ENCODE measurements around the gene GMDS. TPM values are rescaled to one million over a fixed set of nuclear protein-coding genes. Genes with fewer than 3 reads are reported as not detected.

Gene GMDS
- polyA plus RNA-seq, 1 donor (not counting 4 experiments of a cell fraction or from before 2014, with no cell fraction given) = 22.1 TPM

GRCh38 chr6:1904466-1904799, 341.0 kb downstream of the GMDS start:
- Histone ChIP-seq H3K4me1 (ENCODE audit: control insufficient read depth, extremely low read depth, insufficient read depth, low read length) (no peaks in the 10 kb centered on the region), H3K79me2 (ENCODE audit: control insufficient read depth, insufficient read depth, low read length) (no peaks in the 10 kb centered on the region), H3K9ac (ENCODE audit: control insufficient read depth, extremely low read depth, insufficient read depth, low read length) (no peak overlapping the region), H2AFZ (ENCODE audit: control insufficient read depth, low read length) (no peak overlapping the region), H3K27ac (ENCODE audit: control insufficient read depth, insufficient read depth, low read length) (no peak overlapping the region), H3K36me3 (ENCODE audit: control insufficient read depth in 2 of 2, extremely low read depth in 1 of 2, insufficient read depth in 2 of 2, low read length in 2 of 2) (no peaks in the 10 kb centered on the region), H3K4me3 (ENCODE audit: control insufficient read depth in 2 of 3, extremely low read depth in 1 of 3, insufficient read depth in 2 of 3, low read depth in 1 of 3, low read length in 3 of 3) (no peak overlapping the region), H4K20me1 (ENCODE audit: control insufficient read depth, extremely low read depth, insufficient read depth, low read length) (no peaks in the 10 kb centered on the region), H3K9me3 (ENCODE audit: control insufficient read depth, low read depth, low read length) (no peaks in the 10 kb centered on the region), H3K4me2 (ENCODE audit: control insufficient read depth, extremely low read depth, insufficient read depth, low read depth, low read length) (no peak overlapping the region), H3K9me1 (ENCODE audit: control insufficient read depth, extremely low read depth, insufficient read depth, low read length) (no peaks in the 10 kb centered on the region), H3K27me3 (ENCODE audit: control insufficient read depth, extremely low read depth, insufficient read depth, low read length) (no peaks in the 10 kb centered on the region)
- FAIRE-seq (no peak), DNase-seq (ENCODE audit: low read depth, low spot score) (no peak)
- no peak for TF ChIP-seq EZH2 (IDR thresholded peaks at IDR 0.05; ENCODE audit: low read length)
- no peak for TF ChIP-seq CTCF (optimal IDR thresholded peaks at IDR 0.05 in 1 of 3, IDR thresholded peaks at IDR 0.05 in 1 of 3, conservative IDR thresholded peaks at IDR 0.05 in 1 of 3; ENCODE audit: extremely low read depth in 1 of 3, insufficient read depth in 2 of 3, low read length in 3 of 3)
- dilution Hi-C loops (cut with MboI; ENCODE audit: extremely low pct_ligation_motif_present, low sequenced_read_pairs) = no loop called here

GRCh38 chr6:1903780-1904465, 341.5 kb downstream of the GMDS start:
- H3K36me3 ChIP-seq (ENCODE audit: control insufficient read depth in 2 of 2, extremely low read depth in 1 of 2, insufficient read depth in 2 of 2, low read length in 2 of 2) = no peaks in the 10 kb centered on the region
- no peak overlapping the region for H2AFZ ChIP-seq (ENCODE audit: control insufficient read depth, low read length)
- DNase-seq (ENCODE audit: low read depth, low spot score) (no peak), FAIRE-seq (no peak)
- H3K27ac ChIP-seq (ENCODE audit: control insufficient read depth, insufficient read depth, low read length) = no peak overlapping the region
- no peaks in the 10 kb centered on the region for H4K20me1 ChIP-seq (ENCODE audit: control insufficient read depth, extremely low read depth, insufficient read depth, low read length)
- H3K27me3 ChIP-seq (ENCODE audit: control insufficient read depth, extremely low read depth, insufficient read depth, low read length) = no peaks in the 10 kb centered on the region
- H3K4me2 ChIP-seq (ENCODE audit: control insufficient read depth, extremely low read depth, insufficient read depth, low read depth, low read length) = no peak overlapping the region
- H3K4me1 ChIP-seq (ENCODE audit: control insufficient read depth, extremely low read depth, insufficient read depth, low read length) = no peaks in the 10 kb centered on the region
- H3K4me3 ChIP-seq (ENCODE audit: control insufficient read depth in 2 of 3, extremely low read depth in 1 of 3, insufficient read depth in 2 of 3, low read depth in 1 of 3, low read length in 3 of 3) = no peak overlapping the region
- no peaks in the 10 kb centered on the region for H3K79me2 ChIP-seq (ENCODE audit: control insufficient read depth, insufficient read depth, low read length)
- H3K9me3 ChIP-seq (ENCODE audit: control insufficient read depth, low read depth, low read length) = no peaks in the 10 kb centered on the region
- no peak overlapping the region for H3K9ac ChIP-seq (ENCODE audit: control insufficient read depth, extremely low read depth, insufficient read depth, low read length)
- dilution Hi-C loops (cut with MboI; ENCODE audit: extremely low pct_ligation_motif_present, low sequenced_read_pairs) = no loop called here
- H3K9me1 ChIP-seq (ENCODE audit: control insufficient read depth, extremely low read depth, insufficient read depth, low read length) = no peaks in the 10 kb centered on the region
- TF ChIP-seq EZH2 (IDR thresholded peaks at IDR 0.05; ENCODE audit: low read length) = no peak
- no peak for TF ChIP-seq CTCF (optimal IDR thresholded peaks at IDR 0.05 in 1 of 3, IDR thresholded peaks at IDR 0.05 in 1 of 3, conservative IDR thresholded peaks at IDR 0.05 in 1 of 3; ENCODE audit: extremely low read depth in 1 of 3, insufficient read depth in 2 of 3, low read length in 3 of 3)

All from keratinocyte (primary cell).